Vagina (tissue), 2 donors: ENCODE measurements around the gene CFTR. TPM values are rescaled to one million over a fixed set of nuclear protein-coding genes. Genes with fewer than 3 reads are reported as not detected.

Experiments used
- DNase-seq, 2 donors: peaks; one replicate each; pipeline ENCODE4 v3.0.0-alpha.2; 2017; ENCODE audit errors: extremely low spot score in 2 of 2
- H3K27ac ChIP-seq: fragments of 200-600 bp; sonication (generic); one replicate; pipeline ENCODE4 v1.5.1; 2019
- H3K27me3 ChIP-seq: fragments of 200-600 bp; sonication (generic); one replicate; pipeline ENCODE4 v1.5.1; 2019
- H3K36me3 ChIP-seq, 2 donors: fragments of 200-600 bp; sonication (generic); one replicate each; pipeline ENCODE4 v1.5.1; 2017 to 2019
- H3K4me1 ChIP-seq: fragments of 200-600 bp; sonication (generic); one replicate; pipeline ENCODE4 v1.5.1; 2019
- H3K4me3 ChIP-seq, 2 donors: fragments of 200-600 bp; sonication (generic); 1 replicate in 1 of 2; 2 replicates in 1 of 2; pipeline ENCODE4 v1.5.1; 2016 to 2019
- H3K9me3 ChIP-seq: fragments of 200-600 bp; sonication (generic); one replicate; pipeline ENCODE4 v1.5.1; 2019
- POLR2A ChIP-seq, 2 donors: fragments of 450-650 bp; IDR thresholded peaks; one replicate each; pipeline ENCODE4 v1.6.1; 2017; ENCODE audit warnings: antibody characterized with exemption in 2 of 2, mild to moderate bottlenecking in 2 of 2, moderate library complexity in 2 of 2
- POLR2AphosphoS5 ChIP-seq, 2 donors: sonication (generic); formaldehyde crosslinking; IDR thresholded peaks; one replicate each; pipeline ENCODE4 v1.9.0; 2017; ENCODE audit warnings: antibody characterized with exemption in 2 of 2, mild to moderate bottlenecking in 2 of 2, low read depth in 1 of 2; ENCODE audit not compliant: insufficient read depth in 1 of 2
- intact Hi-C: fragments of 100-400 bp; cut with DNase I; formaldehyde crosslinking; loops from one replicate; pipeline ENCODE4 v1.15.1; 2023
- total RNA-seq: library from RNA; depleted of rRNA; stranded (reverse); fragments of >200 nt; gene quantifications from one replicate; pipeline ENCODE4 v1.2.3, GENCODE V29; 2016
- TF ChIP-seq, protein P1 (sequence below), 3 experiments: fragments of 450-650 bp in 2 of 3; fragments of 200-600 bp in 1 of 3; sonication (generic) in 1 of 3; IDR thresholded peaks; one replicate each; pipeline ENCODE4 v1.5.1; 2017 to 2019; ENCODE audit warnings: antibody characterized with exemption in 3 of 3, mild to moderate bottlenecking in 2 of 3, moderate library complexity in 2 of 3

Gene CFTR
- total RNA-seq, 1 donor from 2014 or later, result not detected

DNA sequence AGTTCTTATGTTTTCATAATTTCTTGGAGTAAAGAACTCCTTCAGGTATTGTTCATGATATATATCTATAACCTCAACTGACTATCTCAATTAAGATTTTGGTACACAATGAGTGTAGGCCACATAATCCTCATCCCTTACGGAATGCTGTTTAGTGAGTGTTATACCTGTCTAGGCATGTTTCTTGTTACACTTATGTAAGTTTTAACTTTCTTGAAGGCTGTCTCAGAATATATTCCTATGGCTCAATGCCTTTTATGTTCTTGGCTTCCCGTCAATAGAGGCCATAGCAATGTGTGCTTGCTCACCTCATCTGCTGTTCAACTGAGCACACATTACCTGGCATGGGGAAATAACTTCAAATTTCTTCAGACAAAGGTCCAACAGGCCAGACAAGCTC is 208.3 kb downstream of the CFTR start:
- Histone ChIP-seq H3K4me1 (no peaks in the 10 kb centered on the region), H3K4me3 (no peak overlapping the region), H3K27ac (no peak overlapping the region), H3K36me3 (no peaks in the 10 kb centered on the region), H3K9me3 (no peaks in the 10 kb centered on the region), H3K27me3 (no peaks in the 10 kb centered on the region)
- TF ChIP-seq POLR2AphosphoS5 (IDR thresholded peaks at IDR 0.05; ENCODE audit: insufficient read depth in 1 of 2, low read depth in 1 of 2), result peak in 1 of 2 donors; percentile 27
- TF ChIP-seq POLR2A (IDR thresholded peaks at IDR 0.05), result no peak
- intact Hi-C loops, result no loop called here
- DNase-seq, result no peak

DNA sequence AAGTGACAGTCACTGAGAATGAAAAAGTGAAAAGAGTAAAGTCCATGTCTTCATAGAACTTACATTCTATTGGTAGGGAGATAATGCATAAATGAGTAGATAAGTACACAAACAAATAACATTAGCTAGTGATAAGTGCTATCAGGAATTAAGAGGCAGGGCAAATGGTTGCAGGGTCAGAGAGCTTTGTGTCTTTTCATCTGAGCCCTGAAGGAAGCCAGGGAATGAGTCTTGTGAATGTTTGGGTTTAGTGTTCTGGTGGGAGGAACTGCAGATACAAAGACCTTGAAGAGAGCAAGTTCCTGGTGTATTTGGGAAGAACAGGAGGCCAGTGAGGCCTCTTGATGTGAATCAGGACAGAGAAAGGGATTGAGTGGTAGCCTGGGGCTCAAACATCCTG is 209.6 kb downstream of the CFTR start:
- Histone ChIP-seq H3K4me1 (no peaks in the 10 kb centered on the region), H3K36me3 (no peaks in the 10 kb centered on the region), H3K27ac (no peak overlapping the region), H3K9me3 (no peaks in the 10 kb centered on the region), H3K27me3 (no peaks in the 10 kb centered on the region), H3K4me3 (no peak overlapping the region)
- intact Hi-C loops, result no loop called here
- TF ChIP-seq POLR2A (IDR thresholded peaks at IDR 0.05) (no peak), POLR2AphosphoS5 (IDR thresholded peaks at IDR 0.05; ENCODE audit: insufficient read depth in 1 of 2, low read depth in 1 of 2) (no peak)
- TF ChIP-seq, protein P1, sequence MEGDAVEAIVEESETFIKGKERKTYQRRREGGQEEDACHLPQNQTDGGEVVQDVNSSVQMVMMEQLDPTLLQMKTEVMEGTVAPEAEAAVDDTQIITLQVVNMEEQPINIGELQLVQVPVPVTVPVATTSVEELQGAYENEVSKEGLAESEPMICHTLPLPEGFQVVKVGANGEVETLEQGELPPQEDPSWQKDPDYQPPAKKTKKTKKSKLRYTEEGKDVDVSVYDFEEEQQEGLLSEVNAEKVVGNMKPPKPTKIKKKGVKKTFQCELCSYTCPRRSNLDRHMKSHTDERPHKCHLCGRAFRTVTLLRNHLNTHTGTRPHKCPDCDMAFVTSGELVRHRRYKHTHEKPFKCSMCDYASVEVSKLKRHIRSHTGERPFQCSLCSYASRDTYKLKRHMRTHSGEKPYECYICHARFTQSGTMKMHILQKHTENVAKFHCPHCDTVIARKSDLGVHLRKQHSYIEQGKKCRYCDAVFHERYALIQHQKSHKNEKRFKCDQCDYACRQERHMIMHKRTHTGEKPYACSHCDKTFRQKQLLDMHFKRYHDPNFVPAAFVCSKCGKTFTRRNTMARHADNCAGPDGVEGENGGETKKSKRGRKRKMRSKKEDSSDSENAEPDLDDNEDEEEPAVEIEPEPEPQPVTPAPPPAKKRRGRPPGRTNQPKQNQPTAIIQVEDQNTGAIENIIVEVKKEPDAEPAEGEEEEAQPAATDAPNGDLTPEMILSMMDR (IDR thresholded peaks at IDR 0.05), result no peak
- DNase-seq, result no peak

DNA sequence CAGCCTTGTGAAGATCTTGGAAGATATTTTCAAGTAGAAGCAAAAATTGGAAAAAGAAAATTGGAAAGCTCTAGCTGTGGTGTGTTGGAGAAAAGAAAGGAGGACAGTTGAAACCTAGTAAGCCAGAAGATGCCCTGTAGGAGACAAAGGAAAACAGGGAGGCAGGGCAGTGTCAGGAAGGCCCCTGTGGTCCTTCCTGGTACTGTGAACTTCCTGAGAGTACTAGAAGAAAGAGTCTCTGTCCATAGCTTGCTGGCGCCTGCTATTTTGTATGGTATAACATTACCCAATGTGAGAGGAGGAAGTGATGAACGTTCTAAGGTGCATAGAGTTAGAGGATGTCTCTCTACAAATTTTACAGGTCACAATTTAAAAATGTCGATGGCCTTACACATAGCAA is 210.3 kb downstream of the CFTR start:
- no peak overlapping the region for H3K27ac ChIP-seq

DNA sequence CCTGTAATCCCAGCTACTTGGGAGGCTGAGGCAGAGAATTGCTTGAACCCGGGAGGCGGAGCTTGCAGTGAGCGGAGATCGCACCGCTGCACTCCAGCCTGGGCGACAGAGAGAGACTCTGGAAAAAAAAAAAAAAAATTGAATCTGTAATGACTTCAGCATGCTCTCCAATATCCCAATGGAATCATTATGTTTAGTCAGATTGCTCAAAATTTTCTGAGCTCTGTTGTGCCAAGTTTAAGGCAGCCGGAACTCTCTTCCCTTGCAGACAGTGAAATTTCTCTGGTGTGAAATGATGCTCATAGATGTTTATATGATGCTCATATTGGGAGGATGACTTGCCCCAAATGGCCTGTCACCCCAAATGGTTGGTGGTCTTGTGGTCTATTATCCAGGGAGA is 212.5 kb downstream of the CFTR start:
- Histone ChIP-seq H3K27ac (no peak overlapping the region), H3K9me3 (no peaks in the 10 kb centered on the region), H3K27me3 (no peaks in the 10 kb centered on the region), H3K4me3 (no peak overlapping the region), H3K4me1 (no peaks in the 10 kb centered on the region), H3K36me3 (no peaks in the 10 kb centered on the region)
- TF ChIP-seq POLR2A (IDR thresholded peaks at IDR 0.05), result no peak
- TF ChIP-seq, protein P1 (IDR thresholded peaks at IDR 0.05), result no peak
- no peak for TF ChIP-seq POLR2AphosphoS5 (IDR thresholded peaks at IDR 0.05; ENCODE audit: insufficient read depth in 1 of 2, low read depth in 1 of 2)
- DNase-seq, result no peak
- intact Hi-C loops, result no loop called here

More for the DNA sequence above, 210.3 kb downstream of the CFTR start:
- H3K9me3 ChIP-seq, result no peaks in the 10 kb centered on the region
- no peak overlapping the region for H3K4me3 ChIP-seq
- intact Hi-C loops, result no loop called here
- H3K36me3 ChIP-seq, result no peaks in the 10 kb centered on the region
- TF ChIP-seq POLR2A (IDR thresholded peaks at IDR 0.05) (no peak), POLR2AphosphoS5 (IDR thresholded peaks at IDR 0.05; ENCODE audit: insufficient read depth in 1 of 2, low read depth in 1 of 2) (no peak)
- TF ChIP-seq, protein P1 (IDR thresholded peaks at IDR 0.05), result no peak
- no peak for DNase-seq
- no peaks in the 10 kb centered on the region for H3K4me1 ChIP-seq
- no peaks in the 10 kb centered on the region for H3K27me3 ChIP-seq

DNA sequence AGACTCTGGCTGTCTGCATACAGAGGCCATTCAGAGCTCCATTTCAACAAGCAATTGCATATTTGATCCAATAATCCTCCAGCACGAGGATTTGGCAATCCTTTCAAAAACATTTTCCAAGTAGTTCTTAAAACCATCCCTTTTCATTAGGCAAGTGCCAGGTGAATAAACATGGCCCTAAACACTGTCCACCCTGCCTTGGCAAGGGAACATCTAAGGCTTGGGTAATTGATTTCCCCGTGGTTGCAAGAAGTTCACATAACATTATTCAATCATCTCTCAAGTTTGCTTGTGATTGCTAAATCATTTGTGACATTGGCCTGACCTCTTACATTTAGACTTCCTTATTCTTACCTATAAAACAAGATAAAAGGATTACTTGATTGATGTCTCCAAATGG is 218.2 kb downstream of the CFTR start:
- H3K27me3 ChIP-seq, result no peaks in the 10 kb centered on the region
- no peak overlapping the region for H3K4me3 ChIP-seq
- TF ChIP-seq, protein P1 (IDR thresholded peaks at IDR 0.05), result no peak
- TF ChIP-seq POLR2A (IDR thresholded peaks at IDR 0.05), result no peak
- TF ChIP-seq POLR2AphosphoS5 (IDR thresholded peaks at IDR 0.05; ENCODE audit: insufficient read depth in 1 of 2, low read depth in 1 of 2), result no peak
- no peak overlapping the region for H3K27ac ChIP-seq
- intact Hi-C loops, result no loop called here
- no peaks in the 10 kb centered on the region for H3K9me3 ChIP-seq
- no peaks in the 10 kb centered on the region for H3K4me1 ChIP-seq
- no peaks in the 10 kb centered on the region for H3K36me3 ChIP-seq
- DNase-seq, result no peak
